HCT116 (cell line): ENCODE data around the gene SH3RF2. TPM values are rescaled to one million over a fixed set of nuclear protein-coding genes. Genes with fewer than 3 reads are reported as not detected.

ENCODE experiments used
- ATAC-seq: fragments of 200-7000 bp; cut with Tn5 transposase; 2 replicates; pipeline ENCODE4 v1.9.1; 2020; ENCODE audit warnings: mild to moderate bottlenecking, moderate library complexity
- BruUV-seq: library from RNA; stranded (reverse); fragments of 400-500 nt; replicated peaks from 2 replicates; lab custom pipeline; 2021; lab: Mats Ljungman, UMichigan
- CTCF ChIA-PET: fragments of 300-600 bp; sonication (Branson Sonifier 250); formaldehyde crosslinking; loops from one replicate; lab custom pipeline; 2021; ENCODE audit warnings: antibody characterized with exemption; lab: Charles Lee
- POLR2A ChIA-PET: fragments of 300-600, 350-600 bp; sonication (Branson Sonifier 250); formaldehyde crosslinking; loops from one replicate; lab custom pipeline; 2021; ENCODE audit warnings: antibody characterized with exemption; lab: Charles Lee
- RAD21 ChIA-PET, 2 experiments: fragments of 300-600 bp; sonication (Branson Sonifier 250); formaldehyde crosslinking; loops; one replicate each; lab custom pipeline; 2023; ENCODE audit warnings: low total read pairs in 2 of 2; ENCODE audit not compliant: uncharacterized antibody in 2 of 2, unreplicated experiment in 2 of 2, low non-redundant PET in 1 of 2; lab: Charles Lee
- DNase-seq: peaks from one replicate; pipeline ENCODE4 v3.0.0-alpha.2; 2010; ENCODE audit warnings: low read depth, low spot score
- H2AFZ ChIP-seq: fragments of 200-600 bp; shearing (Covaris generic), sonication (generic); 2 replicates; pipeline ENCODE4 v1.6.1; 2017; ENCODE audit warnings: low read depth, mixed run types, mixed read lengths, antibody characterized with exemption, low read length; ENCODE audit not compliant: poor library complexity, severe bottlenecking
- H3K27ac ChIP-seq: 2 replicates; pipeline ENCODE4 v1.5.1; 2012; ENCODE audit warnings: low read depth, low read length
- H3K27me3 ChIP-seq: fragments of 200-600 bp; sonication (generic); 2 replicates; pipeline ENCODE4 v1.6.1; 2016; ENCODE audit warnings: mixed run types, low read length, mixed read lengths; ENCODE audit not compliant: insufficient read depth
- H3K36me3 ChIP-seq, 2 experiments: fragments of 200-500 bp in 1 of 2; fragments of 200-600 bp in 1 of 2; sonication (Bioruptor generic) in 1 of 2; sonication (generic) in 1 of 2; 2 replicates each; pipeline versions ENCODE4 v1.5.1 to v1.6.1; 2014 to 2016; ENCODE audit warnings: low read length in 2 of 2, inconsistent platforms in 1 of 2, mixed read lengths in 1 of 2, mixed run types in 1 of 2; ENCODE audit not compliant: insufficient read depth in 2 of 2, control insufficient read depth in 1 of 2
- H3K4me1 ChIP-seq, 2 experiments: fragments of 200-600 bp in 1 of 2; sonication (generic) in 1 of 2; 2 replicates each; pipeline versions ENCODE4 v1.5.1 to v1.6.1; 2012 to 2017; ENCODE audit warnings: low read length in 2 of 2, inconsistent platforms in 1 of 2, mild to moderate bottlenecking in 1 of 2, mixed read lengths in 1 of 2, mixed run types in 1 of 2, moderate library complexity in 1 of 2; ENCODE audit not compliant: insufficient read depth in 2 of 2, control insufficient read depth in 1 of 2
- H3K4me2 ChIP-seq: fragments of 200-600 bp; sonication (generic); 2 replicates; pipeline ENCODE4 v1.6.1; 2017; ENCODE audit warnings: mixed run types, low read length, mixed read lengths
- H3K4me3 ChIP-seq, 2 experiments: fragments of 200-600 bp in 1 of 2; sonication (generic) in 1 of 2; replicated peaks in 1 of 2; 2 replicates each; pipeline ENCODE4 v1.5.1; 2011 to 2016; ENCODE audit warnings: low read length in 2 of 2, control low read depth in 1 of 2, low read depth in 1 of 2, mild to moderate bottlenecking in 1 of 2, mixed read lengths in 1 of 2, mixed run types in 1 of 2
- H3K79me2 ChIP-seq: fragments of 200-600 bp; sonication (generic); 2 replicates; pipeline ENCODE4 v1.6.1; 2017; ENCODE audit warnings: mild to moderate bottlenecking, mixed run types, low read length, moderate library complexity, mixed read lengths; ENCODE audit not compliant: insufficient read depth
- H3K9ac ChIP-seq: fragments of 200-600 bp; sonication (generic); 2 replicates; pipeline ENCODE4 v1.6.1; 2016; ENCODE audit warnings: low read length, mixed read lengths
- H3K9me2 ChIP-seq: fragments of 200-600 bp; sonication (generic), shearing (Covaris generic); 2 replicates; pipeline ENCODE4 v1.6.1; 2017; ENCODE audit warnings: mixed run types, mild to moderate bottlenecking, moderate library complexity; ENCODE audit not compliant: insufficient read depth
- H3K9me3 ChIP-seq, 2 experiments: fragments of 200-500 bp in 1 of 2; fragments of 200-600 bp in 1 of 2; sonication (Bioruptor generic) in 1 of 2; sonication (generic) in 1 of 2; 2 replicates each; pipeline ENCODE4 v1.6.1; 2014 to 2017; ENCODE audit warnings: low read length in 2 of 2, mixed read lengths in 2 of 2, inconsistent platforms in 1 of 2, low read depth in 1 of 2, mild to moderate bottlenecking in 1 of 2, mixed run types in 1 of 2, moderate library complexity in 1 of 2; ENCODE audit not compliant: control insufficient read depth in 1 of 2, insufficient read depth in 1 of 2
- H4K20me1 ChIP-seq: fragments of 200-600 bp; sonication (generic), shearing (Covaris generic); 2 replicates; pipeline ENCODE4 v1.6.1; 2017; ENCODE audit warnings: mixed run types, mild to moderate bottlenecking, moderate library complexity; ENCODE audit not compliant: insufficient read depth
- CBX3 ChIP-seq: IDR thresholded peaks from 2 replicates; pipeline ENCODE4 v1.6.1; 2012; ENCODE audit warnings: low read depth
- CEBPB ChIP-seq: IDR thresholded peaks from 2 replicates; pipeline ENCODE4 v1.6.1; 2012; ENCODE audit warnings: low read depth
- EGR1 ChIP-seq: IDR thresholded peaks from 2 replicates; pipeline ENCODE4 v1.6.1; 2012; ENCODE audit warnings: low read depth
- ELF1 ChIP-seq: IDR thresholded peaks from 2 replicates; pipeline ENCODE4 v1.6.1; 2012; ENCODE audit warnings: low read depth, borderline replicate concordance
- EZH2 ChIP-seq: fragments of 200-600 bp; sonication (generic); IDR thresholded peaks from 2 replicates; pipeline ENCODE4 v1.6.1; 2017; ENCODE audit warnings: antibody characterized with exemption, mixed run types
- EZH2phosphoT487 ChIP-seq: fragments of 200-600 bp; IDR thresholded peaks from 2 replicates; pipeline ENCODE4 v1.6.1; 2018; ENCODE audit warnings: antibody characterized with exemption, borderline replicate concordance
- FOSL1 ChIP-seq: IDR thresholded peaks from 2 replicates; pipeline ENCODE4 v1.6.1; 2012; ENCODE audit warnings: low read depth
- JUND ChIP-seq: IDR thresholded peaks from 2 replicates; pipeline ENCODE4 v1.6.1; 2012
- POLR2A ChIP-seq: IDR thresholded peaks from 2 replicates; pipeline ENCODE4 v1.7.0; 2011; ENCODE audit warnings: borderline replicate concordance; ENCODE audit not compliant: insufficient read depth, insufficient read length; ENCODE audit errors: extremely low read depth
- POLR2AphosphoS5 ChIP-seq: IDR thresholded peaks from 2 replicates; pipeline ENCODE4 v1.6.1; 2011; ENCODE audit warnings: mild to moderate bottlenecking, low read depth, low read length, moderate library complexity
- RAD21 ChIP-seq: IDR thresholded peaks from 2 replicates; pipeline ENCODE4 v1.6.1; 2012; ENCODE audit warnings: low read depth, mild to moderate bottlenecking
- SIN3A ChIP-seq: IDR thresholded peaks from 2 replicates; pipeline ENCODE4 v1.6.1; 2012; ENCODE audit warnings: low read depth
- SP1 ChIP-seq: IDR thresholded peaks from 2 replicates; pipeline ENCODE4 v1.6.1; 2012; ENCODE audit warnings: low read depth
- SRF ChIP-seq: IDR thresholded peaks from 2 replicates; pipeline ENCODE4 v1.6.1; 2012; ENCODE audit warnings: low read depth
- TCF7L2 ChIP-seq: IDR thresholded peaks from 2 replicates; pipeline ENCODE4 v1.7.0; 2011; ENCODE audit warnings: borderline replicate concordance, inconsistent platforms; ENCODE audit not compliant: insufficient read depth, insufficient read length; ENCODE audit errors: extremely low read depth
- YY1 ChIP-seq: IDR thresholded peaks from 2 replicates; pipeline ENCODE4 v1.6.1; 2011; ENCODE audit warnings: low read length, low read depth, moderate library complexity, mild to moderate bottlenecking; ENCODE audit not compliant: insufficient replicate concordance; ENCODE audit errors: extremely low read depth
- ZNF274 ChIP-seq: fragments of 200-500 bp; sonication (Bioruptor generic); IDR thresholded peaks from 2 replicates; pipeline ENCODE4 v1.6.1; 2014; ENCODE audit warnings: mild to moderate bottlenecking, low read depth, low read length, inconsistent platforms
- intact Hi-C: fragments of 100-400 bp; cut with micrococcal nuclease; formaldehyde crosslinking; loops from 2 replicates; pipeline ENCODE4 v1.10.0; 2022
- total RNA-seq: library from RNA; stranded (reverse); gene quantifications from one replicate; pipeline ENCODE4 v1.2.1, GENCODE V29; 2021; ENCODE audit not compliant: unreplicated experiment
- TF ChIP-seq, protein P1 (sequence below): IDR thresholded peaks from 2 replicates; pipeline ENCODE4 v1.6.1; 2011; ENCODE audit warnings: mild to moderate bottlenecking, low read length, moderate library complexity; ENCODE audit not compliant: insufficient replicate concordance; ENCODE audit errors: extremely low read depth
- TF ChIP-seq, protein P2 (sequence below): IDR thresholded peaks from 2 replicates; pipeline ENCODE4 v1.6.1; 2012
- TF ChIP-seq, protein P3 (sequence below), 3 experiments: fragments of 200-600 bp in 1 of 3; sonication (generic) in 1 of 3; IDR thresholded peaks in 2 of 3; conservative IDR thresholded peaks in 1 of 3; 2 replicates each; pipeline ENCODE4 v1.5.1; 2012 to 2017; ENCODE audit warnings: low read depth in 2 of 3, low read length in 2 of 3, antibody characterized with exemption in 1 of 3, borderline replicate concordance in 1 of 3, control low read depth in 1 of 3, mild to moderate bottlenecking in 1 of 3, mixed read lengths in 1 of 3, mixed run types in 1 of 3, moderate library complexity in 1 of 3; ENCODE audit not compliant: insufficient read depth in 1 of 3
- TF ChIP-seq, protein P4 (sequence below): IDR thresholded peaks from 2 replicates; pipeline ENCODE4 v1.6.1; 2012

Gene SH3RF2
- total RNA-seq, 1 experiment from 2014 or later, result 14.3 TPM

DNA sequence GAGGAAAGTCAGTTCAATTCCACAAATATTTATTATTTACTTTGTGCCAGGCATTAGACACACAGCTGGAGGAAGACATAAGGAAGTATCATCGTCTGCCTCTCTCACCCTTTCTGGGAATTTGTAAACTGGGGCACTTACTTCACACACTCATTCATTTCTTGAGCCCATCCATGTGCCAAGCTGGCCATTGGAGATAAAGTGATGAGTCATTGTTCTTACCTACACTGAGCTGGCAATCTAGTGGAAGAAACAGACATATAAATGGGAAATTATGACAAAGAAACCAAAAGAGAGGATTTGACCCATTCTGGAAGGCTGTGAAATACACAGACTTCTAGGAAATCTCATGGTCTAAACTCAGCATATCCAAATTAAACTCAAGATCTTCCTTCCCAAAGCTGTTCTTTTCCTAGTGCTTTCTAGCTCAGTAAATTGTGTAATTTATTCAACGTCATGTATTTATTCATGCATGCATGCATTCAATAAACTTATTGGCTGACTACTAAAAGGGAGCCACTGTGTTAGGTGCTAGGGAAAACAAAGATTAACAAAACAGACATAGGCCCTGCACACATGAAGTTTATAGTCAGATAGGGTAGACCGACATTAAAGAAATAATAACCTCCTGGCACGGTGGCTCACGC is 65.3 kb downstream of the SH3RF2 start:
- CTCF ChIA-PET, result no interaction called here
- POLR2A ChIA-PET, result no interaction called here
- TF ChIP-seq SRF (no peak), EGR1 (no peak), SIN3A (no peak), ELF1 (no peak), RAD21 (no peak), ZNF274 (no peak), POLR2AphosphoS5 (no peak), EZH2 (no peak), FOSL1 (peak; percentile 12; the same call in 1 of the 2 replicates), SP1 (no peak), CEBPB (no peak), YY1 (no peak), JUND (peak; percentile 38; the same call in 1 of the 2 replicates), TCF7L2 (no peak), POLR2A (no peak), EZH2phosphoT487 (no peak), CBX3 (no peak)
- TF ChIP-seq, protein P1, sequence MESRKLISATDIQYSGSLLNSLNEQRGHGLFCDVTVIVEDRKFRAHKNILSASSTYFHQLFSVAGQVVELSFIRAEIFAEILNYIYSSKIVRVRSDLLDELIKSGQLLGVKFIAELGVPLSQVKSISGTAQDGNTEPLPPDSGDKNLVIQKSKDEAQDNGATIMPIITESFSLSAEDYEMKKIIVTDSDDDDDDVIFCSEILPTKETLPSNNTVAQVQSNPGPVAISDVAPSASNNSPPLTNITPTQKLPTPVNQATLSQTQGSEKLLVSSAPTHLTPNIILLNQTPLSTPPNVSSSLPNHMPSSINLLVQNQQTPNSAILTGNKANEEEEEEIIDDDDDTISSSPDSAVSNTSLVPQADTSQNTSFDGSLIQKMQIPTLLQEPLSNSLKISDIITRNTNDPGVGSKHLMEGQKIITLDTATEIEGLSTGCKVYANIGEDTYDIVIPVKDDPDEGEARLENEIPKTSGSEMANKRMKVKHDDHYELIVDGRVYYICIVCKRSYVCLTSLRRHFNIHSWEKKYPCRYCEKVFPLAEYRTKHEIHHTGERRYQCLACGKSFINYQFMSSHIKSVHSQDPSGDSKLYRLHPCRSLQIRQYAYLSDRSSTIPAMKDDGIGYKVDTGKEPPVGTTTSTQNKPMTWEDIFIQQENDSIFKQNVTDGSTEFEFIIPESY, result no peak
- TF ChIP-seq, protein P2, sequence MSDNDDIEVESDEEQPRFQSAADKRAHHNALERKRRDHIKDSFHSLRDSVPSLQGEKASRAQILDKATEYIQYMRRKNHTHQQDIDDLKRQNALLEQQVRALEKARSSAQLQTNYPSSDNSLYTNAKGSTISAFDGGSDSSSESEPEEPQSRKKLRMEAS, result peak; percentile 21; the same call in 1 of the 2 replicates
- TF ChIP-seq, protein P3, sequence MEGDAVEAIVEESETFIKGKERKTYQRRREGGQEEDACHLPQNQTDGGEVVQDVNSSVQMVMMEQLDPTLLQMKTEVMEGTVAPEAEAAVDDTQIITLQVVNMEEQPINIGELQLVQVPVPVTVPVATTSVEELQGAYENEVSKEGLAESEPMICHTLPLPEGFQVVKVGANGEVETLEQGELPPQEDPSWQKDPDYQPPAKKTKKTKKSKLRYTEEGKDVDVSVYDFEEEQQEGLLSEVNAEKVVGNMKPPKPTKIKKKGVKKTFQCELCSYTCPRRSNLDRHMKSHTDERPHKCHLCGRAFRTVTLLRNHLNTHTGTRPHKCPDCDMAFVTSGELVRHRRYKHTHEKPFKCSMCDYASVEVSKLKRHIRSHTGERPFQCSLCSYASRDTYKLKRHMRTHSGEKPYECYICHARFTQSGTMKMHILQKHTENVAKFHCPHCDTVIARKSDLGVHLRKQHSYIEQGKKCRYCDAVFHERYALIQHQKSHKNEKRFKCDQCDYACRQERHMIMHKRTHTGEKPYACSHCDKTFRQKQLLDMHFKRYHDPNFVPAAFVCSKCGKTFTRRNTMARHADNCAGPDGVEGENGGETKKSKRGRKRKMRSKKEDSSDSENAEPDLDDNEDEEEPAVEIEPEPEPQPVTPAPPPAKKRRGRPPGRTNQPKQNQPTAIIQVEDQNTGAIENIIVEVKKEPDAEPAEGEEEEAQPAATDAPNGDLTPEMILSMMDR (IDR thresholded peaks at IDR 0.05 in 2 of 3, conservative IDR thresholded peaks at IDR 0.05 in 1 of 3; ENCODE audit: borderline replicate concordance in 1 of 3, insufficient read depth in 1 of 3, low read depth in 2 of 3, low read length in 2 of 3), result no peak
- TF ChIP-seq, protein P4, sequence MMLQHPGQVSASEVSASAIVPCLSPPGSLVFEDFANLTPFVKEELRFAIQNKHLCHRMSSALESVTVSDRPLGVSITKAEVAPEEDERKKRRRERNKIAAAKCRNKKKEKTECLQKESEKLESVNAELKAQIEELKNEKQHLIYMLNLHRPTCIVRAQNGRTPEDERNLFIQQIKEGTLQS, result no peak

More for the DNA sequence above, 65.3 kb downstream of the SH3RF2 start:
- Histone ChIP-seq H3K4me3 (no peak overlapping the region), H3K4me1 (peaks cover 0 to 9% of the 10 kb centered on the region in 2 experiments; a peak in 1 of 4 replicates), H3K9me3 (no peaks in the 10 kb centered on the region), H3K9ac (no peak overlapping the region), H3K9me2 (no peaks in the 10 kb centered on the region), H3K27ac (no peak overlapping the region), H3K79me2 (no peaks in the 10 kb centered on the region), H2AFZ (no peak overlapping the region), H3K27me3 (no peaks in the 10 kb centered on the region), H3K36me3 (peaks cover 0 to 6% of the 10 kb centered on the region in 2 experiments; a peak in 1 of 4 replicates), H4K20me1 (no peaks in the 10 kb centered on the region), H3K4me2 (no peak overlapping the region)
- intact Hi-C loops, result no loop called here
- ATAC-seq, result no peak
- no TSS peak for BruUV-seq
- RAD21 ChIA-PET, result no interaction called here
- DNase-seq, result no peak
